Skeletal muscle tissue (tissue), 4 donors: ENCODE measurements around the gene SPINK13. TPM values are rescaled to one million over a fixed set of nuclear protein-coding genes. Genes with fewer than 3 reads are reported as not detected.
"Not testable (repeated sequence)": the region's sequence is repeated elsewhere in the genome, so short reads cannot be mapped to it uniquely, and the experiment has no call there.

Experiments used
- H3K27ac ChIP-seq: one replicate; pipeline ENCODE4 v1.7.0; 2013; ENCODE audit warnings: mild to moderate bottlenecking, low read depth, low read length, inconsistent platforms
- H3K27me3 ChIP-seq, 3 donors: one replicate each; pipeline ENCODE4 v1.7.0; 2013; ENCODE audit warnings: low read length in 3 of 3; ENCODE audit not compliant: control insufficient read depth in 3 of 3, insufficient read depth in 3 of 3
- H3K36me3 ChIP-seq, 3 donors: one replicate each; pipeline ENCODE4 v1.7.0; 2013; ENCODE audit warnings: low read length in 3 of 3; ENCODE audit not compliant: control insufficient read depth in 3 of 3, insufficient read depth in 3 of 3
- H3K4me1 ChIP-seq, 3 donors: one replicate each; pipeline ENCODE4 v1.7.0; 2013; ENCODE audit warnings: low read length in 3 of 3, mild to moderate bottlenecking in 3 of 3; ENCODE audit not compliant: control insufficient read depth in 3 of 3, insufficient read depth in 3 of 3
- H3K4me3 ChIP-seq, 3 donors: one replicate each; pipeline ENCODE4 v1.7.0; 2013; ENCODE audit warnings: low read length in 3 of 3
- H3K9ac ChIP-seq, 3 donors: one replicate each; pipeline ENCODE4 v1.7.0; 2013; ENCODE audit warnings: low read length in 3 of 3, mild to moderate bottlenecking in 3 of 3, moderate library complexity in 2 of 3, low read depth in 1 of 3
- H3K9me3 ChIP-seq, 3 donors: one replicate each; pipeline ENCODE4 v1.7.0; 2013; ENCODE audit warnings: low read length in 3 of 3; ENCODE audit not compliant: control insufficient read depth in 3 of 3
- total RNA-seq: library from RNA; depleted of rRNA; stranded (reverse); fragments of >200 nt; gene quantifications from one replicate; pipeline ENCODE4 v1.2.3, GENCODE V29; 2014
- donor health status: Osteomylitis.

SPINK13 gene
- total RNA-seq, 1 donor from 2014 or later: not detected

- Histone ChIP-seq H3K27me3 (no peaks in the 10 kb centered on the region), H3K9ac (no peak overlapping the region), H3K27ac (no peak overlapping the region), H3K36me3 (no peaks in the 10 kb centered on the region), H3K9me3 (no peaks in the 10 kb centered on the region), H3K4me3 (no peak overlapping the region), H3K4me1 (no peaks in the 10 kb centered on the region)
Observed at GRCh38 chr5:148309746-148310145, 41.2 kb downstream of the SPINK13 start.

- no peak overlapping the region for H3K9ac ChIP-seq
- no peak overlapping the region for H3K4me3 ChIP-seq
- H3K4me1 ChIP-seq: no peaks in the 10 kb centered on the region
- H3K27ac ChIP-seq: no peak overlapping the region
- H3K27me3 ChIP-seq: no peaks in the 10 kb centered on the region
- H3K36me3 ChIP-seq: no peaks in the 10 kb centered on the region
- no peaks in the 10 kb centered on the region for H3K9me3 ChIP-seq
Observed at GRCh38 chr5:148311484-148311883, 42.9 kb downstream of the SPINK13 start.

- no peaks in the 10 kb centered on the region for H3K27me3 ChIP-seq
- H3K9ac ChIP-seq: no peak within 1 kb of the TSS
- no peaks in the 10 kb centered on the region for H3K4me1 ChIP-seq
- H3K27ac ChIP-seq: no peak within 1 kb of the TSS
- no peaks in the 10 kb centered on the region for H3K36me3 ChIP-seq
- H3K9me3 ChIP-seq: no peaks in the 10 kb centered on the region
- H3K4me3 ChIP-seq: no peak within 1 kb of the TSS
Observed at GRCh38 chr5:148312153-148312552, 43.6 kb downstream of the SPINK13 start, which contains the start of gene SPINK7. Gene SPINK7, plus strand, starts transcription at chr5:148312423. Its CDS starts 61 bp downstream, at chr5:148312484.

GRCh38 chr5:148314187-148314586 lies 45.6 kb downstream of the SPINK13 start:
- Histone ChIP-seq H3K4me1 (no peaks in the 10 kb centered on the region), H3K9ac (no peak overlapping the region), H3K27ac (no peak overlapping the region), H3K36me3 (no peaks in the 10 kb centered on the region), H3K4me3 (no peak overlapping the region), H3K9me3 (no peaks in the 10 kb centered on the region), H3K27me3 (no peaks in the 10 kb centered on the region)

- Histone ChIP-seq H3K27me3 (no peaks in the 10 kb centered on the region), H3K36me3 (no peaks in the 10 kb centered on the region), H3K9me3 (no peaks in the 10 kb centered on the region), H3K9ac (no peak overlapping the region), H3K4me3 (no peak overlapping the region), H3K4me1 (no peaks in the 10 kb centered on the region), H3K27ac (no peak overlapping the region)
Observed at GRCh38 chr5:148314731-148315130, 46.1 kb downstream of the SPINK13 start.

- not testable (repeated sequence) for H3K4me1 ChIP-seq, H3K9ac ChIP-seq, H3K27me3 ChIP-seq, H3K9me3 ChIP-seq, H3K36me3 ChIP-seq, H3K27ac ChIP-seq
- peak overlapping the region in 1 of 3 donors; percentile 50 for H3K4me3 ChIP-seq
Observed at GRCh38 chr5:148320011-148320963, 51.7 kb downstream of the SPINK13 start.

GRCh38 chr5:148333262-148333849 lies 64.8 kb downstream of the SPINK13 start:
- Histone ChIP-seq H3K36me3 (no peaks in the 10 kb centered on the region), H3K27ac (no peak overlapping the region), H3K9ac (no peak overlapping the region), H3K4me3 (no peak overlapping the region), H3K4me1 (no peaks in the 10 kb centered on the region), H3K27me3 (no peaks in the 10 kb centered on the region), H3K9me3 (no peaks in the 10 kb centered on the region)

GRCh38 chr5:148335259-148335658 lies 66.7 kb downstream of the SPINK13 start, which contains the start of gene SPINK9:
Gene SPINK9, plus strand, starts transcription at chr5:148335559. Its CDS starts 55 bp downstream, at chr5:148335614.
- no peaks in the 10 kb centered on the region for H3K9me3 ChIP-seq
- no peaks in the 10 kb centered on the region for H3K36me3 ChIP-seq
- H3K27me3 ChIP-seq: no peaks in the 10 kb centered on the region
- no peak within 1 kb of the TSS for H3K9ac ChIP-seq
- no peaks in the 10 kb centered on the region for H3K4me1 ChIP-seq
- no peak within 1 kb of the TSS for H3K27ac ChIP-seq
- H3K4me3 ChIP-seq: no peak within 1 kb of the TSS
